Spleen (tissue), 11 donors: Measurements from ENCODE around the gene DCXR. TPM values are rescaled to one million over a fixed set of nuclear protein-coding genes. Genes with fewer than 3 reads are reported as not detected.

Experiments
- DNase-seq: peaks from one replicate; pipeline ENCODE4 v3.0.0-alpha.2; 2020
- H3K27ac ChIP-seq, 8 donors: fragments of 200-600 bp; sonication (generic) in 7 of 8; 1 replicate in 4 of 8; 2 replicates in 4 of 8; pipeline versions ENCODE4 v1.5.0 to v1.8.0; 2016 to 2021; ENCODE audit warnings: inconsistent platforms in 4 of 8, mild to moderate bottlenecking in 4 of 8, moderate library complexity in 1 of 8
- H3K27me3 ChIP-seq, 7 donors: fragments of 200-600 bp; sonication (generic) in 6 of 7; replicated peaks in 1 of 7; 1 replicate in 4 of 7; 2 replicates in 3 of 7; pipeline versions ENCODE4 v1.5.0 to v1.8.0; 2016 to 2021; ENCODE audit warnings: inconsistent platforms in 3 of 7, mild to moderate bottlenecking in 1 of 7
- H3K36me3 ChIP-seq, 6 donors: fragments of 200-600 bp; sonication (generic) in 5 of 6; 1 replicate in 4 of 6; 2 replicates in 2 of 6; pipeline versions ENCODE4 v1.5.0 to v1.8.0; 2016 to 2021; ENCODE audit warnings: inconsistent platforms in 2 of 6
- H3K4me1 ChIP-seq, 6 donors: fragments of 200-600 bp; sonication (generic) in 5 of 6; 1 replicate in 3 of 6; 2 replicates in 3 of 6; pipeline versions ENCODE4 v1.5.0 to v1.8.0; 2016 to 2021; ENCODE audit warnings: inconsistent platforms in 3 of 6
- H3K4me3 ChIP-seq, 8 donors: fragments of 200-600 bp; sonication (generic) in 7 of 8; 1 replicate in 4 of 8; 2 replicates in 4 of 8; pipeline versions ENCODE4 v1.5.0 to v1.8.0; 2016 to 2021; ENCODE audit warnings: inconsistent platforms in 4 of 8, mild to moderate bottlenecking in 4 of 8, moderate library complexity in 2 of 8
- H3K9me3 ChIP-seq, 8 donors: fragments of 200-600 bp; sonication (generic) in 7 of 8; 1 replicate in 4 of 8; 2 replicates in 4 of 8; pipeline versions ENCODE4 v1.5.0 to v1.8.0; 2016 to 2021; ENCODE audit warnings: inconsistent platforms in 4 of 8
- CTCF ChIP-seq, 11 experiments: fragments of 200-600 bp in 7 of 11; fragments of 450-650 bp in 4 of 11; sonication (generic) in 4 of 11; IDR thresholded peaks in 8 of 11; conservative IDR thresholded peaks in 3 of 11; 1 replicate in 7 of 11; 2 replicates in 4 of 11; pipeline versions ENCODE4 v1.4.0 to v1.8.0; 2016 to 2021; ENCODE audit warnings: antibody characterized with exemption in 11 of 11, inconsistent platforms in 4 of 11, mild to moderate bottlenecking in 1 of 11
- POLR2A ChIP-seq, 3 donors: fragments of 450-650 bp; IDR thresholded peaks; one replicate each; pipeline ENCODE4 v1.5.1; 2017; ENCODE audit warnings: antibody characterized with exemption in 3 of 3, mild to moderate bottlenecking in 1 of 3
- POLR2AphosphoS5 ChIP-seq, 3 donors: sonication (generic); formaldehyde crosslinking; IDR thresholded peaks; one replicate each; pipeline ENCODE4 v1.5.1; 2017; ENCODE audit warnings: antibody characterized with exemption in 3 of 3
- WGBS, 5 donors: extraction: QIAGEN DNeasy Blood & Tissue Kit in 3 of 5; methylation state at CpG; one replicate each; pipeline versions ENCODE4 v1.1.5 to v1.1.7; 2013 to 2018; 5-methylcytosine and 5-hydroxymethylcytosine counted together
- intact Hi-C: fragments of 100-400 bp; cut with DNase I; formaldehyde crosslinking; loops from one replicate; pipeline ENCODE4 v1.15.0; 2023; ENCODE audit warnings: low total_unique reads
- polyA plus RNA-seq, 3 donors: library from polyadenylated mRNA; stranded (reverse); fragments of 200-250 nt; gene quantifications; one replicate each; pipeline ENCODE4 v1.2.1, GENCODE V29; 2013
- total RNA-seq, 7 donors: library from RNA; depleted of rRNA in 3 of 7; stranded (reverse); fragments of >200 nt in 3 of 7; fragmentation: NEBNext Ultra II Directional in 4 of 7; extraction: Animal tissue kit (Norgen Biotek cat#: 25700) in 4 of 7; gene quantifications; one replicate each; pipeline versions ENCODE4 v1.1.0 to v1.2.1, GENCODE V29; 2016 to 2021
- donor health status: healthy with polysubstance abuse.
- donor health status: DM: no; HTN: no; CAD: no; lungs with moderate emphysema.
- donor health status: DM: no; HTN: no; CAD: no.
- donor health status: Bipolar disorder and iron deficiency.
- donor health status: healthy.
- donor health status: DM: no; HTN: no; CAD: no.
- donor health status: DM: yes; HTN: yes; CAD: no.

Gene DCXR
- total and polyA plus RNA-seq, 10 donors = 44.2 to 88.0 (median 61.0) TPM

GRCh38 chr17:82008941-82009405 is 28.5 kb downstream of the DCXR start:
- intact Hi-C loops = no loop called here

DNA sequence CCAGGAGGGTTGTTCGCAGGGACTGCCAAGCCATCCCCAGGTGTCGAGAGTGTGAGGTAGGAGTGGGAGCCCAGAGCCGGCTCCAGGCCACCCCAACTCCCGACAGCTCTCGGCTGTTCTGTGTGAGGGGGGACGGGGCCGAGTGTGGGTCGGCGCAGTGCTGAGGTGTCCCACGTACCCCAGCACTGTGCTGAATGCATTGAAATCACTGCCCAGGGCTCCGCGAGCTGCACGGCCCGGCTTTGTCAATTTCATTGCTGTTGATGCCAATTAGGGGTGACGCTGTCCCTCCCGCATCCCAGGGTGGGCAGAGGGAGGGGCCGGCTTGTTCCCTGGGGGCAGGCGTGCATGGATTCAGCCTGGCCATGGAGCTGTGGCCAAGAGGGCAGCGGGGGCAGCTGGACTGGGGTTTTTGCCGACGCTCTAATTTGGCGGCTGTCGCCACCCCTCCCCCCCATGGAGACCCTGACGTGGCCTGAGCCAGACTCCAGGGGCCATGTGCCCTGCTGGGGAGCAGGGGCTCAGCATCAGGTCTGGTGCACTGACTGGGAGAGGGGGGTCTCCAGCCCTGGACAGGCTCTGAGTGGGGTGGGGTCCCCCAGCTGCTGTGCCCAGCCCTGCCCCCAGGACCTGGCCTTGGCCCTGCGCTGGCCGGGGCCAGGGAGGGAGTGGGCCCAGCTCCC is 29.1 kb downstream of the DCXR start:
- intact Hi-C loops = no loop called here
- Histone ChIP-seq H3K36me3 (peaks cover 0 to 52% (median 2%) of the 10 kb centered on the region in 6 donors), H3K27ac (no peak overlapping the region), H3K9me3 (no peaks in the 10 kb centered on the region), H3K4me3 (no peak overlapping the region), H3K4me1 (peaks cover 0 to 26% (median 14%) of the 10 kb centered on the region in 6 donors), H3K27me3 (no peaks in the 10 kb centered on the region)
- WGBS, 5 donors = 90 to 95% (median 93%) methylated on average over 15 to 26 of the region's 26 CpGs
- DNase-seq = no peak
- TF ChIP-seq CTCF (IDR thresholded peaks at IDR 0.05 in 8 of 11, conservative IDR thresholded peaks at IDR 0.05 in 3 of 11) (no peak), POLR2A (IDR thresholded peaks at IDR 0.05) (no peak)

More at GRCh38 chr17:82008941-82009405, 28.5 kb downstream of the DCXR start:
- no peaks in the 10 kb centered on the region for H3K9me3 ChIP-seq
- H3K4me3 ChIP-seq = no peak overlapping the region
- 73 to 95% (median 90%) methylated on average over 2 to 28 of the region's 28 CpGs for WGBS, 5 donors
- H3K27ac ChIP-seq = no peak overlapping the region
- no peak for TF ChIP-seq POLR2A (IDR thresholded peaks at IDR 0.05)
- no peak for TF ChIP-seq CTCF (IDR thresholded peaks at IDR 0.05 in 8 of 11, conservative IDR thresholded peaks at IDR 0.05 in 3 of 11)
- no peak for TF ChIP-seq POLR2AphosphoS5 (IDR thresholded peaks at IDR 0.05)
- peaks cover 0 to 27% (median 15%) of the 10 kb centered on the region in 6 donors for H3K4me1 ChIP-seq
- H3K36me3 ChIP-seq = peaks cover 0 to 53% (median 2%) of the 10 kb centered on the region in 6 donors
- no peak for DNase-seq
- H3K27me3 ChIP-seq = no peaks in the 10 kb centered on the region

DNA sequence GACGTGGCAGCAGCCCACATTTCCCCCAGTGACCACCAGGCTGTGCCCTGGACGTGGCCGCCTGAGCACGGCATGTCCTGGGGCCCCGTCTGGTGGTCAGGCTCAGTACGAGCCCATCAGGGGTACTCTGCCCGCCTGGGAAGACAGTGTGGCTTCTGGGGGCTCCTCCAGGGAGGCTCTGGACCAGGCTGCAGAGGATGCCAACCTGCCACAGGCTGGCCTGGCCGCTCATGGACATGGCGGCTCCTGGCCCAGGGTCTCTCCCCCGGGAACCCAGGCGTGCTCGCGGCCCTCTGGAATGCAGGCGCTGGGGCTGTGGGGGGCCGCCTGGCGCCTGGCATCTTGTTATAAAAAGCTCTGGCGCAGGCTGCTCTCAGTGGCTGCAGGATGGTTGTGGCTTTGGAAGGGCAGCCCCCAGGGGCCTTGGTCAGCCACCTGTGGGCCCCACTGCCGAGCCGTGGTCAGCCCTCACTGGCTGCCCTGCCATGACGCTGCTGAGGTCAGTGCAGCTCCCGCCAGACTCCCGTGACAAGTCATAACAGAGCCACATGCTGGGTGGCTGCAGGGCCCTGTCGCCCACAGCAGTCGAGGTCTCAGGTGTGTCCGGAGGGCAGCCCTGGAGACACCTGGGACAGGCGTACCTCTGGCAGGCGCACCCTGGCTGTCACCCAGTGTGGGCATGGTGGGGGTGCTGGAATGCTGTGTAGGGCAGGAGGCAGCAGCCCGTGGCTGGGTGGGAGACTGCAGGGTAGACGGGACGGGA is 29.8 kb downstream of the DCXR start:
- 68 to 93% (median 87%) methylated on average over 12 to 30 of the region's 30 CpGs for WGBS, 5 donors
- peaks cover 0 to 45% (median 2%) of the 10 kb centered on the region in 6 donors for H3K36me3 ChIP-seq
- TF ChIP-seq POLR2A (IDR thresholded peaks at IDR 0.05) = no peak
- H3K4me3 ChIP-seq = no peak overlapping the region
- peaks cover 0 to 21% (median 7%) of the 10 kb centered on the region in 6 donors for H3K4me1 ChIP-seq
- no peak overlapping the region for H3K27ac ChIP-seq
- H3K27me3 ChIP-seq = no peaks in the 10 kb centered on the region
- DNase-seq = no peak
- H3K9me3 ChIP-seq = no peaks in the 10 kb centered on the region
- intact Hi-C loops = no loop called here

- H3K27ac ChIP-seq = no peak overlapping the region
- DNase-seq = no peak
- H3K4me3 ChIP-seq = no peak overlapping the region
- no peaks in the 10 kb centered on the region for H3K27me3 ChIP-seq
- WGBS, 5 donors = 87 to 100% (median 96%) methylated on average over 1 to 6 of the region's 6 CpGs
- H3K36me3 ChIP-seq = peaks cover 0 to 40% (median 2%) of the 10 kb centered on the region in 6 donors
- intact Hi-C loops = no loop called here
- H3K9me3 ChIP-seq = no peaks in the 10 kb centered on the region
- TF ChIP-seq POLR2AphosphoS5 (IDR thresholded peaks at IDR 0.05) = no peak
- no peak for TF ChIP-seq CTCF (IDR thresholded peaks at IDR 0.05 in 8 of 11, conservative IDR thresholded peaks at IDR 0.05 in 3 of 11)
- TF ChIP-seq POLR2A (IDR thresholded peaks at IDR 0.05) = no peak
- peaks cover 0 to 16% (median 4%) of the 10 kb centered on the region in 6 donors for H3K4me1 ChIP-seq
Observed at GRCh38 chr17:82007228-82007494, 30.3 kb downstream of the DCXR start.
